Inflammatory macrophage treated with lipopolysaccharide for 1 hour (primary cell): ENCODE results near the gene ARFRP1.
"Not testable (repeated sequence)": the region's sequence is repeated elsewhere in the genome, so short reads cannot be mapped to it uniquely, and the experiment has no call there.

Source experiments
- DNase-seq, 2 donors: peaks; one replicate each; pipeline ENCODE4 v3.0.0-alpha.2; 2020 to 2022

The ARFRP1 gene

DNA sequence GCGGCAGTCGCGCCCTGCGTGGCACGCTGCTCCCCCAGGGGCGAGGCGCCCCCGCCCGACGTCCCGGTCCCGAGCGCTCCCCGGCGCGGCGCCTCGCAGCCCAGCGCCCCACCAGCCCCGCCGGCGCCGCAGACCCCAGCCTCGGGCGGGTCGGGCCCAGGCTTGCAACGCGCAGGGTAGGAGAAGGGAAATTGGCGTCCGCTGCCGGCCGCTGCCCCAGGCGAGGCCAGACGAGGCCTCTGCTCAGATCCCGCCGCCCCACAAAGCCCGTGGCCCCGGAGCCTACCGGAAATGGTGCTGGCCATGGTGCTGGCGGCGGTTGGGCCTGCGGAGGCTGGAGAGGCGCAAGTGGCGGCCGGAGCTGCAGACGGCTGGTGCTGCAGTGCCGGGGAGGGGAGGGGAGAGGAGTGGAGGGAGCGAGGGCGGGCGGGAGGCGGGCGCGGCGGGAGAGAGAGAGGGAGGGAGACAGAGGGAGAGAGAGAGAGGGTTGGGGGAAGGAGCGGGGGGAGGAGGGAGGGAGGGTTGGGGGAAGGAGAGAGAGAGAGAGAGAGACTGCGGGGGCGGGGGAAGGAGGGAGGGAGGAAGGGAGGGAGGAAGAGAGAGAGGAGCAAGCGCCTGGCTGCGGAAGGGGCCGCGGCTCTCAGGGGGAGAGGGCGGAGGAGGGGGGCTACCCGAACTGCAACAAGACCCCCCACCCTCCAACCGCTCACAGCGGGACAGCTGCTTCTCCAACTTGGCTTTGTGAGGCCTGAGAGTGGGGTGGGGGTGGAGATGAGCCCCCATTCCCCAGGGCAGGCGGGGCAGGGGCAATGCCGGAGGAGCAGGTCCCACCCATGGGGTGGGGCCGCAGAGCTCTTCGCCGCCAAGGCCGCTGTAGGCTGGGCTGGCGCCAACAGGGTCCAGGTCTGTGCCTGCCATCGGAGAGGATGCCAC, 54.5 kb downstream of the ARFRP1 start, which contains the start of gene STMN3:
TSS of gene STMN3 (minus strand) at position 384 of the 933 bp plus-strand sequence. CDS start at position 305, 79 bp downstream.
- peak; percentile 59 to 76 for DNase-seq

- DNase-seq: no peak
Observed at GRCh38 chr20:63652192-63652980, 55.4 kb downstream of the ARFRP1 start.

DNA sequence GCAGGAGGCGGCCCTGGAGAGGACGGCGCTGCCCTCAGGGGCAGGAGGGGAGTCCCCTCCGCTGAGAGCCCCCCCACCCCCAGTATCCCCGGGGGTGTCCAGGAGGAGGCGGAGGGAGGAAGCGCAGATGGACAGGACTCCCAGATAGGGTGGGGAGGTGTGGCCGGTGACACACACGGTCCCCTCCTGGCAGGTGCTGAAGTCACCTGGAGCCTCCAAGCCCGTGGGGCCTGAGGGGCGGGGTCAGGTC, 55.9 kb downstream of the ARFRP1 start:
- DNase-seq: no peak

- not testable (repeated sequence) for DNase-seq
Observed at GRCh38 chr20:63650486-63650885, 57.3 kb downstream of the ARFRP1 start.

- DNase-seq: no peak
Observed at GRCh38 chr20:63648895-63649589, 58.7 kb downstream of the ARFRP1 start.
